Measurements from ENCODE around the gene THBS2. TPM values are rescaled to one million over a fixed set of nuclear protein-coding genes. Genes with fewer than 3 reads are reported as not detected.

Gene THBS2
- total RNA-seq, 1 donor from 2014 or later = 18.6 TPM

DNA sequence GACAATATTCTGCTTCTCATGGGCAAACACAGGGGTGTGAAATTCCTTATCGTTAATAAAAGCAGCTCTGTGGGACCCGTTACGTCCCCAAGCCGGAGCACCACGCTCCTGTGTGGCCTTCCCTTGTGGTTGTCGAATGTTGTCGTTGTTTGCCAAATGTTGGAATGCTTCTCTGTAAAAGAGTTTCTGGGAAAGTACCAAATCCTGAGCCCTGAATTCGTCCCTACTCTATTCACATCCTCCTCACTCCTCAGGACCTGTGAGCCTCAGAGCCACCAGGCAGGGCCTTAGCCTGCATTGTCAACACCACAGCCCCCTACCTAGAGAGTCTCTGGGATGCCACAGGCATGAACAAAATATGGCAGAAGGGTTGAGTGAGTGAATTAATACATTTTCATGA lies 64.0 kb downstream of the THBS2 start:
- Mint-ChIP-seq H3K4me1 (peaks cover 12% of the 10 kb centered on the region), H3K27ac (no peak overlapping the region), H3K27me3 (ENCODE audit: low read depth) (no peaks in the 10 kb centered on the region), H3K36me3 (no peaks in the 10 kb centered on the region), H3K9me3 (peaks cover 14% of the 10 kb centered on the region), H3K4me3 (no peak overlapping the region)
- no peak for DNase-seq (ENCODE audit: low spot score in 2 of 2, unreplicated experiment in 2 of 2)
- TF ChIP-seq, protein P1, sequence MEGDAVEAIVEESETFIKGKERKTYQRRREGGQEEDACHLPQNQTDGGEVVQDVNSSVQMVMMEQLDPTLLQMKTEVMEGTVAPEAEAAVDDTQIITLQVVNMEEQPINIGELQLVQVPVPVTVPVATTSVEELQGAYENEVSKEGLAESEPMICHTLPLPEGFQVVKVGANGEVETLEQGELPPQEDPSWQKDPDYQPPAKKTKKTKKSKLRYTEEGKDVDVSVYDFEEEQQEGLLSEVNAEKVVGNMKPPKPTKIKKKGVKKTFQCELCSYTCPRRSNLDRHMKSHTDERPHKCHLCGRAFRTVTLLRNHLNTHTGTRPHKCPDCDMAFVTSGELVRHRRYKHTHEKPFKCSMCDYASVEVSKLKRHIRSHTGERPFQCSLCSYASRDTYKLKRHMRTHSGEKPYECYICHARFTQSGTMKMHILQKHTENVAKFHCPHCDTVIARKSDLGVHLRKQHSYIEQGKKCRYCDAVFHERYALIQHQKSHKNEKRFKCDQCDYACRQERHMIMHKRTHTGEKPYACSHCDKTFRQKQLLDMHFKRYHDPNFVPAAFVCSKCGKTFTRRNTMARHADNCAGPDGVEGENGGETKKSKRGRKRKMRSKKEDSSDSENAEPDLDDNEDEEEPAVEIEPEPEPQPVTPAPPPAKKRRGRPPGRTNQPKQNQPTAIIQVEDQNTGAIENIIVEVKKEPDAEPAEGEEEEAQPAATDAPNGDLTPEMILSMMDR (IDR thresholded peaks at IDR 0.05; ENCODE audit: unreplicated experiment) = no peak

DNA sequence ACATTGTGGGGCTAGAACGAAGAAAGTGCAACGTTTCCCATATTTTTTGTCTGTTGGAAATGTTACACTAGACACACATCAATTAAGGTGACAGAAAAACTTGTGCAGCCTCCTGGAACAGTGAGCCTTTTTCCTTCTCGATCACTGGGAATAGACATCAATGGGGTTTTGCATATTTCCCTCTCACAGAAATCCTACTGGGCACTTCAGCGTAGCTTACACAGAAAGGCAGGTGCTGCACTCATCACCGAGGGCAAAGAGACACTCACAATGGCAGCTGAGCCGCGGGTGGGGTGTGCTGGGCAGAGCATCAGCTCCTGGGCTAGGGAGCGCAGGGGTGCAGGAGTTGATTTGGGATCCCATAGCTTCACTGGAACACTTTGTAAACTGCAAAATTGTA lies 64.5 kb downstream of the THBS2 start:
- no peak overlapping the region for H3K27ac Mint-ChIP-seq
- no peaks in the 10 kb centered on the region for H3K27me3 Mint-ChIP-seq (ENCODE audit: low read depth)
- TF ChIP-seq, protein P1 (IDR thresholded peaks at IDR 0.05; ENCODE audit: unreplicated experiment) = no peak
- peaks cover 14% of the 10 kb centered on the region for H3K9me3 Mint-ChIP-seq
- H3K4me3 Mint-ChIP-seq = no peak overlapping the region
- DNase-seq (ENCODE audit: low spot score in 2 of 2, unreplicated experiment in 2 of 2) = no peak
- H3K36me3 Mint-ChIP-seq = no peaks in the 10 kb centered on the region
- H3K4me1 Mint-ChIP-seq = peaks cover 12% of the 10 kb centered on the region

DNA sequence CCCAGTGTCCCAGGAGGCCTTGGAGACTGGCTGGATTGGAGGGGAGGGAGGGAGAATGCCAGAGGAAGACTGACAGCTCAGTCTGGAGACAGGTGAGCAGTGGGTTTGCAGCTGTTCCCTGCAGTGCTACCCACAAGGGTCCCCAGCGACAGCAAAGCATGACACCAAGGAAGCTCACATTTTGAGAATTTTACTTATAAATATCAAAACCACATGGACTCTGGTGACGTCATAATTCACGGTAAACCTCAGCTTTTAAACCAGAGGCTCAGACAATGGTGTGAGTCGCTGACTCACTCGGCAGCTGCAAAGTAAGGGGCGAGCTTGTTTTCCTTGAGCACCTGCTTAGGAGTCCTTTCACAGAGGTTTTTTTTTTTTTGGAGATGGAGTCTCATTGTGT lies 65.2 kb downstream of the THBS2 start:
- TF ChIP-seq, protein P1 (IDR thresholded peaks at IDR 0.05; ENCODE audit: unreplicated experiment) = no peak
- Mint-ChIP-seq H3K4me1 (peaks cover 12% of the 10 kb centered on the region), H3K27ac (no peak overlapping the region), H3K4me3 (no peak overlapping the region), H3K9me3 (peaks cover 10% of the 10 kb centered on the region), H3K36me3 (no peaks in the 10 kb centered on the region), H3K27me3 (ENCODE audit: low read depth) (no peaks in the 10 kb centered on the region)
- no peak for DNase-seq (ENCODE audit: low spot score in 2 of 2, unreplicated experiment in 2 of 2)

DNA sequence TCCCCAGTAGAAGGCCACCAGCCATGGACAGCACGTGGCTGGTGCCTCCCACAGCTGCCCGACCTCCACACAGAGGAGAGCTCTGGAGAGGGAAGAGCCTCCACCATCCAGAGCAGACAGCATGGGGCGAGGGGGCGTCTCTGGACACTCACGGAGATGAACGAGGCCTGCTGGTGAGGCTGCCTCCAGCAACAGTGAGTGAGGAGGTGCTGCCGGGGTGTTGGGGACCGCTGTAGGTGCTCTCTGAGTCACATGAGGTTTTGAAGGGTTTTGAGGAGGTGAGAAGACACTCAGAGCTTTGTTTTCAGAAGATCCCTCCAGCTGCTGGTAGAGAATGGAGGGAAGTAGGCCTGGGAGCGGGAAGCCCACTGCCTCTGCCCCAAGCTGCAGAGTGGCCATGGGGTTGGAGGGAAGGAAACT lies 65.6 kb downstream of the THBS2 start:
- no peak for DNase-seq (ENCODE audit: low spot score in 2 of 2, unreplicated experiment in 2 of 2)
- H3K27ac Mint-ChIP-seq = no peak overlapping the region
- H3K36me3 Mint-ChIP-seq = no peaks in the 10 kb centered on the region
- no peaks in the 10 kb centered on the region for H3K27me3 Mint-ChIP-seq (ENCODE audit: low read depth)
- peaks cover 8% of the 10 kb centered on the region for H3K9me3 Mint-ChIP-seq
- H3K4me3 Mint-ChIP-seq = no peak overlapping the region
- H3K4me1 Mint-ChIP-seq = peaks cover 12% of the 10 kb centered on the region
- TF ChIP-seq, protein P1 (IDR thresholded peaks at IDR 0.05; ENCODE audit: unreplicated experiment) = no peak

DNA sequence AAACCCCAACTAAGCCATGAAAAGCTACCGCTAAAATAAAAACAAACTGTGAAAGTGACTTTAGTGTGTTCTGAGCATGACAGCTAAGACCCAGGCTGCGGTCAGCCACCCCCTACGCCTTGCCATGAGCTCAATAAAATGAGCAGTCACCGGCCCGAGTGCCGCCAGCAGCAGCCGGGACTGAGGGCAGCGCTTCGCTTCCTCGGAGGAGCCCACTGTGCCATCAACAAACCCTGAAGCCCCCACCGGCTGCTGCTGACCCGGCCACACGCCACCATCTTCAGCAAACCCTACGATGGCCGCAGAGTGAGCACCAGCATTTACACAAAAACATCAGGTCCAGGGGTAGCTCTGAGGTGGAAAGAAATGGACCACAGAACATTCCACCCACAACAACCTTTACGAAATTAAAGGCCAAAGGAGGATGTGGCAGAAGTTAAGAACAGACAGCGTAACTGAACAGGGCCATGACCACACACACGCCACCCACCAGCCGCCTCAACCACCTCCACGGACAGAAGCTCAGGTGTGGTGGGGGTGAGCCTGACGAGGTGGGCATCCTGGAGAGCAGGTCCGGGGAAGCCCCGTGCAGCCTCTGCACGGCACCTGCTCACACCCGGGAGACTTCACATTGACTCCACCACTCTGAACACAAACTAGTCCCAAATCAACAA lies 67.0 kb downstream of the THBS2 start:
- Mint-ChIP-seq H3K4me1 (peaks cover 12% of the 10 kb centered on the region), H3K36me3 (no peaks in the 10 kb centered on the region), H3K9me3 (peaks cover 3% of the 10 kb centered on the region), H3K27ac (no peak overlapping the region), H3K4me3 (no peak overlapping the region), H3K27me3 (ENCODE audit: low read depth) (no peaks in the 10 kb centered on the region)
- DNase-seq (ENCODE audit: low spot score in 2 of 2, unreplicated experiment in 2 of 2) = no peak
- TF ChIP-seq, protein P1 (IDR thresholded peaks at IDR 0.05; ENCODE audit: unreplicated experiment) = no peak

Measured in mesothelial cell of epicardium (in vitro differentiated cells).